Calu3 (cell line): ENCODE measurements around the gene ATP5F1D. TPM values are rescaled to one million over a fixed set of nuclear protein-coding genes. Genes with fewer than 3 reads are reported as not detected.

ENCODE experiments used
- BruUV-seq: library from RNA; stranded (reverse); fragments of 400-500 nt; replicated peaks from 2 replicates; lab custom pipeline; 2021; lab: Mats Ljungman, UMichigan
- CTCF ChIA-PET: fragments of 300-600 bp; sonication (Branson Sonifier 250); formaldehyde crosslinking; loops from one replicate; lab custom pipeline; 2022; ENCODE audit warnings: antibody characterized with exemption; lab: Charles Lee
- DNase-seq: peaks from one replicate; pipeline ENCODE4 v3.0.0; 2022
- H3K27ac Mint-ChIP-seq: one replicate; pipeline ENCODE4 v1.8.0; 2022; ENCODE audit warnings: mixed read lengths; ENCODE audit not compliant: unreplicated experiment
- H3K27me3 Mint-ChIP-seq: one replicate; pipeline ENCODE4 v1.8.0; 2022; ENCODE audit warnings: mixed read lengths; ENCODE audit not compliant: unreplicated experiment
- H3K36me3 Mint-ChIP-seq: one replicate; pipeline ENCODE4 v1.8.0; 2022; ENCODE audit warnings: mild to moderate bottlenecking, moderate library complexity, mixed read lengths; ENCODE audit not compliant: insufficient read depth, unreplicated experiment
- H3K4me1 Mint-ChIP-seq: one replicate; pipeline ENCODE4 v1.8.0; 2022; ENCODE audit warnings: mild to moderate bottlenecking, low read depth, mixed read lengths; ENCODE audit not compliant: unreplicated experiment
- H3K4me3 Mint-ChIP-seq: one replicate; pipeline ENCODE4 v1.8.0; 2022; ENCODE audit warnings: mild to moderate bottlenecking, low read depth, moderate library complexity, mixed read lengths; ENCODE audit not compliant: unreplicated experiment
- H3K9me3 Mint-ChIP-seq: one replicate; pipeline ENCODE4 v1.8.0; 2022; ENCODE audit warnings: low read depth, mixed read lengths; ENCODE audit not compliant: unreplicated experiment
- CTCF ChIP-seq: fragments of 200-600 bp; IDR thresholded peaks from one replicate; pipeline ENCODE4 v1.8.0; 2022; ENCODE audit warnings: antibody characterized with exemption; ENCODE audit not compliant: unreplicated experiment
- intact Hi-C: fragments of 100-400 bp; cut with micrococcal nuclease; formaldehyde crosslinking; loops from one replicate; pipeline ENCODE4 v1.10.0; 2022; ENCODE audit not compliant: unreplicated experiment
- total RNA-seq: library from RNA; stranded (reverse); gene quantifications from 2 replicates; pipeline ENCODE4 v1.2.3, GENCODE V29; 2022

Gene ATP5F1D
- total RNA-seq, 1 experiment from 2014 or later = 91.8 TPM

- CTCF ChIA-PET = interaction anchor here (1.4 to 1.7 kb wide), 3 partner anchors 8 to 12 kb away, joined by 6 to 9 read pairs (median 9); no protein-coding TSS in a partner anchor
- Mint-ChIP-seq H3K27me3 (no peaks in the 10 kb centered on the region), H3K9me3 (no peaks in the 10 kb centered on the region), H3K4me1 (peaks cover 8% of the 10 kb centered on the region), H3K27ac (no peak overlapping the region), H3K36me3 (peaks cover 93% of the 10 kb centered on the region), H3K4me3 (peak overlapping the region; percentile 88)
- BruUV-seq = no TSS peak
- DNase-seq = no peak
- intact Hi-C loops = no loop called here
- TF ChIP-seq CTCF = no peak
Measured at GRCh38 chr19:1254081-1254527, 12.6 kb downstream of the ATP5F1D start.

GRCh38 chr19:1254530-1255185 lies 13.1 kb downstream of the ATP5F1D start:
- intact Hi-C loops = no loop called here
- peaks cover 96% of the 10 kb centered on the region for H3K36me3 Mint-ChIP-seq
- no peak for TF ChIP-seq CTCF
- peaks cover 8% of the 10 kb centered on the region for H3K4me1 Mint-ChIP-seq
- H3K27me3 Mint-ChIP-seq = no peaks in the 10 kb centered on the region
- H3K9me3 Mint-ChIP-seq = no peaks in the 10 kb centered on the region
- CTCF ChIA-PET = no interaction called here
- peak overlapping the region; percentile 88 for H3K4me3 Mint-ChIP-seq
- BruUV-seq = no TSS peak
- no peak for DNase-seq
- no peak overlapping the region for H3K27ac Mint-ChIP-seq

- no peaks in the 10 kb centered on the region for H3K9me3 Mint-ChIP-seq
- BruUV-seq = no TSS peak
- H3K27ac Mint-ChIP-seq = no peak overlapping the region
- CTCF ChIA-PET = no interaction called here
- intact Hi-C loops = no loop called here
- peaks cover 8% of the 10 kb centered on the region for H3K4me1 Mint-ChIP-seq
- TF ChIP-seq CTCF = no peak
- H3K36me3 Mint-ChIP-seq = peaks cover 95% of the 10 kb centered on the region
- H3K4me3 Mint-ChIP-seq = peak overlapping the region; percentile 88
- DNase-seq = no peak
- H3K27me3 Mint-ChIP-seq = no peaks in the 10 kb centered on the region
Measured at GRCh38 chr19:1255186-1256161, 13.9 kb downstream of the ATP5F1D start.

GRCh38 chr19:1256646-1257474 lies 15.3 kb downstream of the ATP5F1D start:
- Mint-ChIP-seq H3K9me3 (no peaks in the 10 kb centered on the region), H3K27me3 (no peaks in the 10 kb centered on the region), H3K27ac (no peak overlapping the region), H3K36me3 (peaks cover 97% of the 10 kb centered on the region), H3K4me3 (no peak overlapping the region), H3K4me1 (peaks cover 15% of the 10 kb centered on the region)
- intact Hi-C loops = no loop called here
- DNase-seq = no peak
- no peak for TF ChIP-seq CTCF
- BruUV-seq = no TSS peak
- CTCF ChIA-PET = no interaction called here
